T-helper 22 cell (primary cell): ENCODE measurements around the gene ACAT2.
A peak's percentile ranks its signal among the peaks of the same experiment; 100 is the strongest.
"Not testable (repeated sequence)": the region's sequence is repeated elsewhere in the genome, so short reads cannot be mapped to it uniquely, and the experiment has no call there.

Source experiments
- DNase-seq: peaks from one replicate; pipeline ENCODE4 v3.0.0-alpha.2; 2020; ENCODE audit warnings: low read depth

Gene ACAT2

GRCh38 chr6:159813781-159814180 is 51.9 kb downstream of the ACAT2 start:
- no peak for DNase-seq

- DNase-seq, result no peak
Observed at GRCh38 chr6:159815410-159815809, 53.6 kb downstream of the ACAT2 start.

DNA sequence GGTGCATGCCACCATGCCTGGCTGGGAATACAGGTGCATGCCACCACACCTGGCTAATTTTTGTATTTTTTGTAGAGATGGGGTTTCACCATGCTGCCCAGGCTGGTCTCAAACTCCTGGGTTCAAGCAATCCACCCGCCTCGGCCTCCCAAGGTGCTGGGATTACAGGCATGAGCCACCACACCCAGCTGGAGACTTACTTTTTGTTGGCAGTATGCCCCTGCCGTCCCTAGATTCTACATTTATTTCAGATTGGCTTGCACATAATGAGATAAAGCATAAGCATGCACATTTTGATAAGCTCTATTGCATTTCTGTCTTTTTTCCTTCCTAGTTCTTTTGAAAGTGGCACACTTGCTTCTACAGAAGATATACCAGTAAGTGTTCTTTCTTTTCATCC is 54.9 kb downstream of the ACAT2 start:
- DNase-seq, result not testable (repeated sequence)

GRCh38 chr6:159817951-159818739 is 56.3 kb downstream of the ACAT2 start:
- no peak for DNase-seq

- no peak for DNase-seq
Observed at GRCh38 chr6:159819098-159819497, 57.3 kb downstream of the ACAT2 start.

- peak; percentile 4 for DNase-seq
Observed at GRCh38 chr6:159819932-159820640, 58.2 kb downstream of the ACAT2 start.

DNA sequence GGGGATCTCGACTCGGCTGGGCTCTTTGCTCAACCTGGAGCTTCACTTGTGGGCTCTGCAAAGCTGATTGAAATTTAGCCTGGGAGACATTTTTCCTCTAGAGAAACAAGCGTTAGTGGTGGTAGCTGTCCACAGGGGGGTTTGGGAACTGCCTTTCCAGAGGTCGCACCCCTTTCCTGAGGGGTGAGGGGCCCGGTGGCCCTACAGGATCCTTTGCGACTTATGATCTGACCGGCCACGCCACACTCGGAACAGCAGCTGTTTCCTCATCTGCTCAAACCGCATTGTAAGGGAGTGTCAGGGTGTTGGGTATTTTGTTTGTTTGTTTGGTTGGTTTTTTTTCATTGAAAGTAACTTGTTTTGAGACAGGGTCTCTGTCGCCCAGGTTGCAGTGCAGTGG is 59.3 kb downstream of the ACAT2 start:
- no peak for DNase-seq

DNA sequence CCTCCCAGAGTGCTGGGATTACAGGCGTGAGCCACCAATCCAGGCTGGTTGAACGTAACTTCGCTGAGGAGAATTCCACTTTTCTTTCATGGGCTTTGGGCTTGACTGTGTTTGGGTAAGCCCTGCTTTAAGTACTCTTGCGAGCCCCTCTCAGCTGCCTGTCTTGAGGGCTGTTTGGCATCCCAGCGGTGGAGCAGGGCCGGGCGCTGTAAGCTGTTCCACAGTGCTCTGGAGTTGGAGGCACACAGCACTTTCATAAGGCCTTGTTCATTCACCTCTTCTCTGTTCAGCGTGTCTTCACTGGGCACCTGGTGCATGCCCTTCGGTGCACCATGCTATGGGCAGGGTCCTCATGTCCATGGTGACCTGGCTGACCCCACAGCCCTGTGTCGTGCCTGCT is 59.9 kb downstream of the ACAT2 start:
- no peak for DNase-seq

DNA sequence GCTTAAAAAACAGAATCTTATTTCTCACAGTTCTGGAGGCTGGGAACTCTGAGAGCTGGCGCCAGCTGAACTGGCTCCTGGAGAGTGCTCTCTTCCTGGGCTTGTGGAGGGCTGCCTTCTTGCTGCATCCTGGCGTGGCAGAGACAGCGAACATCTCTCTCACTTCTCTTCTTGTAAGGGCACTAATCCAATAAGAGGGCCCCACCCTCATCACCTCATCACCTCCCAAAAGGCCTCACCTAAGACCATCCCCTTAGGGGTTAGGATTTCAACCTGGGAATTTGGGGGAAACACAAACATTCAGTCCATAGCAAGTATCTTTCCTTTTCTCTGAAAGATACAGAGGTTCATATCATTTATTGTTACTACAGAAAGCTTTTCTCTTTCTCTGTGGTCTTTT is 62.1 kb downstream of the ACAT2 start:
- DNase-seq, result no peak

DNA sequence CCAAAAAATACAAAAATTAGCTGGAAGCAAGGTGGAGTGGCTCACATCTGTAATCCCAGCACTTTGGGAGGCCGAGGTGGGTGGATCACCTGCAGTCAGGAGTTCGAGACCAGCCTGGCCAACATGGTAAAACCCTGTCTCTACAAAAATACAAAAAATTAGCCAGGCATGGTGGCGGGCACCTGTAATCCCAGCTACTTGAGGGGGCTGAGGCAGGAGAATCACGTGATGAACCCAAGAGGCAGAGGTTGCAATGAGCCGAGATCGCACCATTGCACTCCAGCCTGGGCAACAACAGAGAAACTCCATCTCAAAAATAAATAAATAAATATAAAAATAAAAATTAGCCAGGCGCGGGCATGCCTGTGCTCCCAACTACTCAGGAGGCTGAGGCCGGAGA is 62.8 kb downstream of the ACAT2 start:
- DNase-seq, result not testable (repeated sequence)

GRCh38 chr6:159826004-159826403 is 64.2 kb downstream of the ACAT2 start:
- DNase-seq, result no peak

GRCh38 chr6:159826968-159827647 is 65.3 kb downstream of the ACAT2 start:
- DNase-seq, result no peak

DNA sequence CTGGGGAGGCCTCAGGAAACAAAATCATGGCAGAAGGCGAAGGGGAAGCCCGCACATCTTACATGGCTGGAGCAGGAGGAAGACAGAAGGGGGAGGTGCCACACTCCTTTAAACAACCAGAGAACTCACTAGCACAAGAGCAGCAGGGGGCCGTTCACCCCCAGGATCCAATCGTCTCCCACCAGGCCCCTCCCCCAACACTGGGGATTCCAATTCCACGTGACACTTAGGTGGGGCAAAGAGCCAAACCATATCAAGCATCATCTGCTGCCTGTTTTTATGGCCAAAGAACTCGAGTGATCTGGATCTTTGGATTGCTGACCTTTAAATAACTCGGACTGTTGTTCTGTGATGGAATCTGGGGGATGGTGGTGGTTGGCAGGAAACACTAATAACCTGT is 66.2 kb downstream of the ACAT2 start:
- no peak for DNase-seq
